H1 (cell line): Measurements from ENCODE around the gene CYP2A13.

ENCODE experiments used
- ASH2L ChIP-seq: fragments of 200-600, 300-600 bp; sonication (generic); IDR thresholded peaks from one replicate; pipeline ENCODE4 v1.7.1; 2017; ENCODE audit warnings: low read length
- CHD1 ChIP-seq: IDR thresholded peaks from 2 replicates; pipeline ENCODE4 v1.6.1; 2012; ENCODE audit warnings: low read depth, low read length, improper control_type of control experiment
- EP300 ChIP-seq, 2 experiments: IDR thresholded peaks; 1 replicate in 1 of 2; 2 replicates in 1 of 2; pipeline ENCODE4 v1.6.1; 2011 to 2012; ENCODE audit warnings: low read depth in 2 of 2, low read length in 2 of 2, mild to moderate bottlenecking in 2 of 2, borderline replicate concordance in 1 of 2, inconsistent platforms in 1 of 2, moderate library complexity in 1 of 2
- EZH2 ChIP-seq: fragments of 200-600 bp; sonication (generic); IDR thresholded peaks from 2 replicates; pipeline ENCODE4 v1.7.1; 2012; ENCODE audit warnings: low read depth, mild to moderate bottlenecking, moderate library complexity, low read length, inconsistent platforms; ENCODE audit not compliant: severe bottlenecking
- HDAC2 ChIP-seq, 2 experiments: fragments of 300-600 bp in 1 of 2; sonication (generic) in 1 of 2; IDR thresholded peaks; 2 replicates each; pipeline ENCODE4 v1.6.1; 2011 to 2012; ENCODE audit warnings: low read depth in 2 of 2, low read length in 2 of 2, mild to moderate bottlenecking in 2 of 2, moderate library complexity in 2 of 2, borderline replicate concordance in 1 of 2, inconsistent platforms in 1 of 2
- POLR2A ChIP-seq, 2 experiments: IDR thresholded peaks; 1 replicate in 1 of 2; 2 replicates in 1 of 2; pipeline ENCODE4 v1.6.1; 2011; ENCODE audit warnings: low read depth in 2 of 2, low read length in 2 of 2, mild to moderate bottlenecking in 2 of 2; ENCODE audit errors: control extremely low read depth in 1 of 2
- POLR2AphosphoS5 ChIP-seq: IDR thresholded peaks from 2 replicates; pipeline ENCODE4 v1.6.1; 2011; ENCODE audit warnings: low read depth, low read length
- RAD21 ChIP-seq, 2 experiments: IDR thresholded peaks in 1 of 2; conservative IDR thresholded peaks in 1 of 2; 2 replicates each; pipeline ENCODE4 v1.6.1; 2011; ENCODE audit warnings: low read depth in 2 of 2, low read length in 2 of 2, improper control_type of control experiment in 1 of 2, inconsistent platforms in 1 of 2, mild to moderate bottlenecking in 1 of 2, moderate library complexity in 1 of 2
- SRF ChIP-seq: IDR thresholded peaks from 2 replicates; pipeline ENCODE4 v1.6.1; 2011; ENCODE audit warnings: mild to moderate bottlenecking, low read depth, low read length, moderate library complexity
- SUZ12 ChIP-seq: fragments of 200-600 bp; sonication (generic); IDR thresholded peaks from 2 replicates; pipeline ENCODE4 v1.6.1; 2012; ENCODE audit warnings: mild to moderate bottlenecking, inconsistent platforms, low read length, moderate library complexity, mixed read lengths
- TAF7 ChIP-seq: optimal IDR thresholded peaks from 2 replicates; pipeline ENCODE3; 2011; ENCODE audit warnings: low read depth, mild to moderate bottlenecking, inconsistent platforms, low read length, moderate library complexity, borderline replicate concordance
- TCF12 ChIP-seq: IDR thresholded peaks from 2 replicates; pipeline ENCODE4 v1.6.1; 2011; ENCODE audit warnings: low read depth, mild to moderate bottlenecking, low read length
- TEAD4 ChIP-seq: IDR thresholded peaks from 2 replicates; pipeline ENCODE4 v1.6.1; 2012; ENCODE audit warnings: low read depth, low read length, inconsistent platforms, mixed read lengths
- TF ChIP-seq, protein P1 (sequence below), 3 experiments: IDR thresholded peaks; 1 replicate in 2 of 3; 2 replicates in 1 of 3; pipeline versions ENCODE4 v1.5.1 to v1.6.1; 2011; ENCODE audit warnings: low read length in 3 of 3, mild to moderate bottlenecking in 3 of 3, inconsistent platforms in 2 of 3, low read depth in 1 of 3, moderate library complexity in 1 of 3; ENCODE audit not compliant: insufficient read depth in 1 of 3; ENCODE audit errors: control extremely low read depth in 1 of 3

DNA sequence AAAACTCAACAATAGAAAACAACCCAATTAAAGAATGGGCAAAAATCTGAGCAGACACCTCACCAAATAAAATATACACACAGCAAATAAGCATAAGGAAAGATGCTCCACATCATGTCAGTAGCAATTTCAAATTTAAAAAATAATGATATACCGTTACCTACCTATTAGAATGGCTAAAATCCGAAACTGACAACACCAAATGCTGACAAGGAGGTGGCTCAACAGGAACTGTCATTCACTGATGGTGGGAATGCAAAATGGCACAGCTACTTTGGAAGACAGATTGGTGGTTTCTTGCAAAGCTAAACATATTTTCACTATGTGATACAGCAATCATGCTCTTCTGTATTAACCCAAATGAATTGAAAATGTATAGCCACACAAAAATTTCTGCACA, 9.1 kb downstream of the CYP2A13 start:
- TF ChIP-seq POLR2A (IDR thresholded peaks at IDR 0.05; ENCODE audit: control extremely low read depth in 1 of 2, low read depth in 2 of 2, low read length in 2 of 2): no peak
- TF ChIP-seq, protein P1, sequence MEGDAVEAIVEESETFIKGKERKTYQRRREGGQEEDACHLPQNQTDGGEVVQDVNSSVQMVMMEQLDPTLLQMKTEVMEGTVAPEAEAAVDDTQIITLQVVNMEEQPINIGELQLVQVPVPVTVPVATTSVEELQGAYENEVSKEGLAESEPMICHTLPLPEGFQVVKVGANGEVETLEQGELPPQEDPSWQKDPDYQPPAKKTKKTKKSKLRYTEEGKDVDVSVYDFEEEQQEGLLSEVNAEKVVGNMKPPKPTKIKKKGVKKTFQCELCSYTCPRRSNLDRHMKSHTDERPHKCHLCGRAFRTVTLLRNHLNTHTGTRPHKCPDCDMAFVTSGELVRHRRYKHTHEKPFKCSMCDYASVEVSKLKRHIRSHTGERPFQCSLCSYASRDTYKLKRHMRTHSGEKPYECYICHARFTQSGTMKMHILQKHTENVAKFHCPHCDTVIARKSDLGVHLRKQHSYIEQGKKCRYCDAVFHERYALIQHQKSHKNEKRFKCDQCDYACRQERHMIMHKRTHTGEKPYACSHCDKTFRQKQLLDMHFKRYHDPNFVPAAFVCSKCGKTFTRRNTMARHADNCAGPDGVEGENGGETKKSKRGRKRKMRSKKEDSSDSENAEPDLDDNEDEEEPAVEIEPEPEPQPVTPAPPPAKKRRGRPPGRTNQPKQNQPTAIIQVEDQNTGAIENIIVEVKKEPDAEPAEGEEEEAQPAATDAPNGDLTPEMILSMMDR (IDR thresholded peaks at IDR 0.05; ENCODE audit: control extremely low read depth in 1 of 3, insufficient read depth in 1 of 3, low read depth in 1 of 3, low read length in 3 of 3): no peak
- no peak for TF ChIP-seq TAF7
- TF ChIP-seq SRF: no peak
- TF ChIP-seq EP300 (IDR thresholded peaks at IDR 0.05; ENCODE audit: borderline replicate concordance in 1 of 2, low read depth in 2 of 2, low read length in 2 of 2): no peak
- TF ChIP-seq TCF12: no peak
- no peak for TF ChIP-seq HDAC2 (IDR thresholded peaks at IDR 0.05; ENCODE audit: borderline replicate concordance in 1 of 2, low read depth in 2 of 2, low read length in 2 of 2)
- no peak for TF ChIP-seq ASH2L
- no peak for TF ChIP-seq TEAD4
- no peak for TF ChIP-seq POLR2AphosphoS5
- no peak for TF ChIP-seq CHD1
- TF ChIP-seq EZH2: no peak
- TF ChIP-seq RAD21 (IDR thresholded peaks at IDR 0.05 in 1 of 2, conservative IDR thresholded peaks at IDR 0.05 in 1 of 2; ENCODE audit: low read depth in 2 of 2, low read length in 2 of 2): no peak
- no peak for TF ChIP-seq SUZ12
